ENCODE data around the gene AGO3. TPM values are rescaled to one million over a fixed set of nuclear protein-coding genes. Genes with fewer than 3 reads are reported as not detected.

AGO3 gene
- total and polyA plus RNA-seq, 2 of the 13 experiments (the other 11 are each of a cell fraction or from before 2014, with no cell fraction given) = 21.2 to 27.1 TPM

DNA sequence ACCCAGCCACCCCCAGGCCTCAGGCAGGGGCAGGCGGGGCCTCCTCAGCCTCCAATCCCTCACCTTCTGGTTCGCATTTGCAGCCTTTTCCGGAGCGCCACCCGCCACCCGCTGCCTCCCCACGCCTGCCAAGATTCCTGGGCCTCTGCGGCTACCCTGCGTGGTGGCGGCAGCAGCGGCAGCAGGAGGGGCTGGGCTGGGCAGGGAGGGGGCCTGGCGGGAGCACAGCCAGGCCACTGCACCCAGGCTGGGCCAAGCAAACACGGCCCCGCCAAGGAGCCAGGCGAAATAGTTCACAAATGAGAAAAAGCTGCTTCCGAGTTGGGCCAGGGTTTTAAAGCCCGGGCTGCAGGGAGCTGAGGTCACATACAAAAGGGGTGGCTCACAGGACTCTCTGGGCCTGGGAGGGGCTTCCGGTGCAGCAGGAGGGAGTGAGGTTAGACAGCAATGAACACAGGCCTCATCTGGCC lies 184.3 kb downstream of the AGO3 start (continued):
- TF ChIP-seq ZMAT3 (CRISPR knock-in tag; conservative IDR thresholded peaks at IDR 0.05) = no peak
- no peak for TF ChIP-seq SIX1 (CRISPR knock-in tag; IDR thresholded peaks at IDR 0.05; ENCODE audit: borderline replicate concordance)
- no peak for TF ChIP-seq HDAC6 (IDR thresholded peaks at IDR 0.05; ENCODE audit: low read depth, low read length)
- no peak for TF ChIP-seq ISX (CRISPR knock-in tag; conservative IDR thresholded peaks at IDR 0.05)
- TF ChIP-seq KDM2A (CRISPR knock-in tag; IDR thresholded peaks at IDR 0.05; ENCODE audit: borderline replicate concordance, low read depth) = 0 out of 2 replicates have a peak, but pooled peaks have one; percentile 44
- TF ChIP-seq PLRG1 (conservative IDR thresholded peaks at IDR 0.05) = no peak
- TF ChIP-seq ZNF709 (CRISPR knock-in tag; IDR thresholded peaks at IDR 0.05) = no peak

DNA sequence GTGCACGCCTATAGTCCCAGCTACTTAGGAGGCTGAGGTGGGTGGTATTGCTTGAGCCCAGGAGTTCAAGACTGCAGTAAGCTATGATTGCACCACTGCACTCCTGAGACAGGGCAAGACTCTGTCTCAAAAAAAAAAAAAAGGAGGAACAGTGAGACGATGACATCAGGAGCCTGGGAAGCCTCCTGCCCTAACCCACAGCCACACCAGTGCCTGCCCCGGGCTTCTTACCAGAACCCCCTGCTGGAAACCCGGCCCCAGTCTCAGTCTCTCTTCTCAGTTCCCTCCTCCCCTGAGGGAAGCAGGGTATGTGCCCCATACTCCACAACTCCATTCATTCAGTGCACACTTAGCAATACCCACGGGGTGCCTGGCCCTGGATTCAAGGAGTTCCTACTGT lies 185.0 kb downstream of the AGO3 start:
- no peak overlapping the region for H3K9ac ChIP-seq (ENCODE audit: insufficient read depth, low read depth, low read length)
- ATAC-seq (no peak), FAIRE-seq (no peak), DNase-seq (ENCODE audit: low spot score) (no peak)
- in situ Hi-C loops (cut with HindIII; ENCODE audit: extremely low pct_ligation_motif_present, low pct_unique_long_range_greater_than_20kb) = no loop called here
- no peaks in the 10 kb centered on the region for H3K9me3 ChIP-seq (ENCODE audit: low read length)
- peaks cover 41% of the 10 kb centered on the region for H3K4me1 ChIP-seq (ENCODE audit: insufficient read depth, low read length)
- no peak overlapping the region for H2AFZ ChIP-seq (ENCODE audit: low read length)
- ChIA-PET POLR2A (interaction anchor here (1.2 to 1.9 kb wide), 4 partner anchors 9 to 191 kb away, joined by 3 to 7 read pairs (median 5); no protein-coding TSS in a partner anchor), CTCF (ENCODE audit: low intra/inter-chr PET ratio, low total read pairs) (no interaction called here)
- no peak for TF ChIP-seq ARNT (IDR thresholded peaks at IDR 0.05)
- no peak for TF ChIP-seq HNRNPL (IDR thresholded peaks at IDR 0.05; ENCODE audit: low read depth, low read length)
- no peak for TF ChIP-seq TGIF2 (CRISPR knock-in tag; IDR thresholded peaks at IDR 0.05)
- TF ChIP-seq FOXC1 (CRISPR knock-in tag; IDR thresholded peaks at IDR 0.05; ENCODE audit: borderline replicate concordance) = no peak
- TF ChIP-seq ZNF251 (CRISPR knock-in tag; IDR thresholded peaks at IDR 0.05) = no peak
- H3K27me3 ChIP-seq (ENCODE audit: control insufficient read depth in 1 of 2, insufficient read depth in 2 of 2, low read length in 2 of 2) = peaks cover 4 to 23% of the 10 kb centered on the region in 2 experiments; a peak in 2 of 5 replicates
- H3K4me3 ChIP-seq (replicated peaks in 1 of 3; ENCODE audit: insufficient read depth in 1 of 3, low read depth in 2 of 3, low read length in 3 of 3) = no peak overlapping the region
- 38% methylated on average over 5 of the region's 5 CpGs for WGBS (ENCODE audit: low lambda C conversion rate)
- no peak overlapping the region for H3K27ac ChIP-seq (ENCODE audit: extremely low read length, insufficient read depth, low read length)
- no peaks in the 10 kb centered on the region for H4K20me1 ChIP-seq (ENCODE audit: insufficient read depth, low read length)
- peak overlapping the region; percentile 91; the same call in 1 of the 2 replicates for H3K4me2 ChIP-seq (ENCODE audit: low read depth, low read length)
- H3K79me2 ChIP-seq (ENCODE audit: insufficient read depth, low read length) = no peaks in the 10 kb centered on the region
- intact Hi-C loops (cut with micrococcal nuclease; ENCODE audit: unreplicated experiment) = no loop called here
- BruUV-seq (replicated peaks) = no TSS peak
- no peaks in the 10 kb centered on the region for H3K36me3 ChIP-seq (replicated peaks in 1 of 2; ENCODE audit: control insufficient read depth in 1 of 2, insufficient read depth in 2 of 2, low read length in 2 of 2)
